Kasumi-1 (cell line): ENCODE measurements around the gene FAM168B.
"Not testable (repeated sequence)": the region's sequence is repeated elsewhere in the genome, so short reads cannot be mapped to it uniquely, and the experiment has no call there.

ENCODE experiments used
- DNase-seq, 2 experiments: peaks; one replicate each; lab custom pipeline; 2025; lab: John Stamatoyannopoulos, UW

FAM168B gene

DNA sequence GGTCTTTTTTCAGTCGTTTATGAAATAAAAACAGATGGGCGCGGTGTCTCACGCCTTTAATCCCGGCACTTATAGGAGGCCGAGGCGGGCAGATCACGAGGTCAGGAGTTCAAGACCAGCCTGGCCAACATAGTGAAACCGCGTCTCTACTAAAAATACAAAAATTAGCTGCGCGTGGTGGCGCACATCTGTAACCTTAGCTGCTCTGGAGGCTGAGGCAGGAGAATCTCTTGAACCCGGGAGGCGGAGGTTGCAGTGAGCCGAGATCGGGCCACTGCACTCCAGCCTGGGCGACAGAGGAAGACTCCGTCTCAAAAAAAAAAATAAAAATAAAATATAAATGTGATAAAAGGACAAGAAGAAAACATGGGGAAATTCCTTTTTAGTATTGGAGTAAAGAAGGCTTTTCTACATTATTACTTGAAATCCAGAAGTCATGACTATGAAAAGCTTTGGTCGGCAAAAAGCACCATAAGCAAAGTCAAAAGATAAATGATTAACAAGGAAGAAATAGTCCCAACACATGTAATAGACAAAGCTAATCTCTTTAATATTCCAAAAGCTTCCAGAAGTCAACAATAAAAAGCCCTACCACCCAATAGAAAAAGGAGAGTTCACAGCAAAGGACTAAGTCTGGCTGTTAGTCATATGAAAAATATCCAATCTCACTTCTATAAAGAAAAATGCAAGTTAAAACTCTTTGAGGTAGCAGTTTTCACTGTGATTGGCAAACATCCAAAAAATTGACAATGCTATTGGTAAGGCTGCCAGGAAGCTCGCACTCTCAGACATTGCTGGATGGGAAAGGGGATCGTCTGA lies 1.4 kb upstream of the FAM168B start:
- no peak for DNase-seq

- peak; percentile 68 to 76 for DNase-seq
These were observed 619 bp upstream of the FAM168B start for GRCh38 chr2:131093696-131094462.

DNA sequence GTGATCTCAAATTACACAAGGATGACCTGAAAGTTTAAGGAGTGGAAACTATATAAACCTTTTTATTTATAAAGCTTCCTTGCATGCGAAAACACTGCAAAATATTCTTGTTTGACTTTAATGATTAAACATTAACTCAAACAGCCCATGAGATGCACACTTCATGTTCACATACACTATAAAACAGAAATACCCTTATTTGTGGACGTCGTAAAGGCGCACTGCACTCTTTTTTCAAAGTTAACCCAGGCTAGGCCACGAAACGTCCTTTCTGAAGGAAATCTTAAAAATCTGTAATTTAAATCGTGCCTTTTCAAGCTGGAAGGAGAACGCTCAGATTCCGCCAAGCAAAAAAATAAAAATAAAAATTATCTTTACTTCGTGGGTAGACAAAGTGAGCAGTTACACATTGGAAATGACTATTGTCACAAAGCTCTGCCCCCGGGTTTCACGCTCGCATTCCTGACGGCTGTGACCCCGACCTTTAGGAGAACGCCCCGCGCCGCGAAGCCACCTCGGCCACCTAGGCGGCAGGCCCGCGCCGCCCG lies 728 bp downstream of the FAM168B start:
- DNase-seq = peak; percentile 11 to 48

GRCh38 chr2:131085646-131086045 lies 7.6 kb downstream of the FAM168B start:
- no peak for DNase-seq

DNA sequence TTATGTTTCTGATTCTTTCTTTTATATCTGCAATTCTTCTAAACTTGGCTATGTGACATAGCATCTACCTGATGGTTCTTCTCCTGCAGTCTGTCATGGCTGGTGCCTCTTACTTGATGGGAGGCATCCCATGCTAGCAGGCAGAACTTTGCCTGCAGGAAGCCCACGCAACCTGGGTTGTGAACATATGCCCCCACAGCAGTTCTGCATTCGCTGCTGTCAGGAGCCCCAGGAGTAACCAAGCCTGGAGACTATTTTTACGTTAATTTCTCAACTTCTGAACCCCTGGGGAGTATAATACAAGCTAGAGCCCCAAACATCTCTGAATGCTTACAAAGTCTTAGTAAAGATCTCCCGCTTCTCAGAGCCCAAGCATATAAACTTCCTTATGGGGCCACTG lies 12.1 kb downstream of the FAM168B start:
- no peak for DNase-seq

DNA sequence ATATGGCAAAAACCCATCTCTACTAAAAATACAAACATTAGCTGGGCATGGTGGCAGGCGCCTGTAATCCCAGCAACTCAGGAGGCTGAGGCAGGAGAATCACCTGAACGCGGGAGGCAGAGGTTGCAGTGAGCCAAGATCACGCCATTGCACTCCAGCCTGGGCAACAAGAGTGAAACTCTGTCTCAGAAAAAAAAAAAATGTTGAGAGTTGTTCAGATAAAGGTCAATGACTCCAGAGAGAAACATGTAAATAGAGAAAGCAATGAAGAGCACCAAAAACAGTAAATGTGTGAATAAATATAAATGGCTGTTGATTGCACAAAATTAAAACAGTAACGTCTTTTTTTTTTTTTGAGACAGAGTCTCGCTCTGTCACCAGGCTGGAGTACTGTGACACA lies 13.3 kb downstream of the FAM168B start:
- not testable (repeated sequence) for DNase-seq

GRCh38 chr2:131077966-131078365 lies 15.3 kb downstream of the FAM168B start:
- no peak for DNase-seq

- DNase-seq = no peak
These were observed 15.9 kb downstream of the FAM168B start for GRCh38 chr2:131077182-131077846.

- DNase-seq = no peak
These were observed 16.6 kb downstream of the FAM168B start for GRCh38 chr2:131076707-131077106.

DNA sequence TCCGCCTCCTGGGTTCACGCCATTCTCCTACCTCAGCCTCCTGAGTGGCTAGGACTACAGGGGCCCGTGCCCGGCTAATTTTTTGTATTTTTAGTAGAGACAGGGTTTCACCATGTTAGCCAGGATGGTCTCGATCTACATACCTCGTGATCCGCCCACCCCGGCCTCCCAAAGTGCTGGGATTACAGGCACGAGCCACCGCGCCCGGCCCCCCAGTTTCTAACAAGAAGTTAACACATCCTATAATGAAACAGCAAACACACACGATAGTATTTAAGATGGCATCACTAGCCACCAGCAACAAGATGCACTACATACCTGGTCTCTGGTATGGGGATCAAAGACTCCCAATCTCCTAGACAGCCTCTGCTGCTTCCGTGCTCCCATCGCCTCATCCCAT lies 17.7 kb downstream of the FAM168B start:
- not testable (repeated sequence) for DNase-seq

GRCh38 chr2:131068172-131068571 lies 25.1 kb downstream of the FAM168B start:
- DNase-seq = not testable (repeated sequence)

DNA sequence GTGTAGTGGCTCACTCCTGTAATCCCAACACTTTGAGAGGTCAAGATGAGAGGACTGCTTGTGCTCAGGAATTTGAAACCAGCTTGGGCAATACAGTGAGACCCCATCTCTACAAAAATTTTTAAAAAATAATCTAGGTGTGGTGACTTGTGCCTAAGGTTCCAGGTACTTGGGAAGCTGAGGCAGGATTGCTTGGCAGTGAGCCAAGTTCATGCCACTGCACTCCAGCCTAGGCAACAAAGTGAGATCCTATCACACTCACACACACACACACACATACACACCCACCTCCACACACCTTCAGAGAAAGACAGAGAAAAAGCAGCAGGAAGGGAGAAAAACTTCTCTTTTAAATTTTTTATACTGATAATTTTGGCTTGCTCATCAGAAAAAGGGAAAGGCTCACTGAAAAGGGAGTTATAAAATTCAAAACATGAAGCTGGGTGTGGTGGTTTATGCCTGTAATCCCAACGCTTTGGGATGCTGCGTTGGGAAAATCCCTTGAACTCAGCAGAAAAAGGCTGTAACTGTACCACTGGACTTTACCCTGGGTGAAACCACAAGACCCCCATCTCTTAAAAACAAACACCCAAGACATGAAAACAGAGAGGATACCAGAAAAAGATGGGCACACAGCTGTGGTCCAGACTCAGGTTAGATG lies 25.7 kb downstream of the FAM168B start:
- DNase-seq = no peak

GRCh38 chr2:131064589-131065512 lies 28.4 kb downstream of the FAM168B start:
- DNase-seq = no peak

DNA sequence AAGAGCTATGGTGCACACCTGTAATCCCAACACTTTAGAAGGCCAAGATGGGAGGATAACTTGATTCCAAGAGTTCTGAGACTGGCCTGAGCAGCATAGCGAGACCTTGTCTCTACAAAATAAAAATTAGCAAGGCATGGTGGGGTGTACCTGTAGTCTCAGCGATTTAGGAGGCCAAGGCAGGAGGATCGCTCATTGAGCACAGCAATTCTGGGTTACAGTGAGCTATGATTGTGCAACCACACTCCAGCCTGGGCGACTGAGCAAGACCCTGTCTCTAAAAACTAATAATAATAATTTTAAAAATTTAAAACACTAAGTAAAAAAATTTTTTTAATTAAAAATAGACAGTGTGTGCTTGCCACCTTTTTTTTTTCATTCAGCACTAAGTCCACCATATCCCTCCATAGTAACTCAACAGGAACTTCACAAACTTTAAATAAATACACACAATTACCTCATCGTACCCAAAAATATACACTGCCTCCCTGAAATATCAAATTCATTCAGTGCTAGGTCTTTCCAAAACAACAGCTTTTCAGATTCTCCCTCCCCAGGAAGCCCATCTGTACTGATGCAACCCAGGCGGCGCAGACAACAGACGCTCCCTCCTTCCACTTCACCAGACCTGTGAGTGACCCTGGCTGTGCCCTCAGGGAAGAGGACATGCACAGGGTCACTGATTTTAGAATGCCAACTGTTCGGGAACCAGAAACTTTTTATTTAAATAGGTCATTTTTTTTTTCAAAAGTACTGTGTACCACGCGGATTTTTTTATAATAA lies 29.6 kb downstream of the FAM168B start:
- no peak for DNase-seq

- no peak for DNase-seq
These were observed 34.3 kb downstream of the FAM168B start for GRCh38 chr2:131058920-131059319.

GRCh38 chr2:131058214-131058843 lies 34.9 kb downstream of the FAM168B start:
- no peak for DNase-seq

DNA sequence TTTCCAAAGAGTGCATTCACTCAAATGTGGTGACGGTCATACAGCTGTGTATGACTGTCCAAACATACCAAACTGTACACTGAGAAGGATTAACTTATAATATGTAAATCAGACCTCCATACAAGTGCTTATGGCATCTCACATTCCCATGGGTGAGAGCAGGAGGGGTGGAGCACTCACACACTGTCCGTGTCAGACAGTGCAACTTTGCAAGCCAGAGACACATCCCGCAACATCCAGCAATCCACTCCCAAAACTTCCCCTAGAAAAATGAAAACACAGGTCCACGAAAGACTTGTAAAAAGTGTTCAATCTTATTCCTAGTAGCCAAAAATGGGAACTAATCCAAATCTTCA lies 36.4 kb downstream of the FAM168B start:
- DNase-seq = no peak

GRCh38 chr2:131056204-131056931 lies 36.9 kb downstream of the FAM168B start:
- DNase-seq = no peak
